ENCODE results near the gene AQP5. TPM values are rescaled to one million over a fixed set of nuclear protein-coding genes. Genes with fewer than 3 reads are reported as not detected.
A peak's percentile ranks its signal among the peaks of the same experiment; 100 is the strongest.

Gene AQP5
- total RNA-seq, 1 experiment from 2014 or later: not detected

DNA sequence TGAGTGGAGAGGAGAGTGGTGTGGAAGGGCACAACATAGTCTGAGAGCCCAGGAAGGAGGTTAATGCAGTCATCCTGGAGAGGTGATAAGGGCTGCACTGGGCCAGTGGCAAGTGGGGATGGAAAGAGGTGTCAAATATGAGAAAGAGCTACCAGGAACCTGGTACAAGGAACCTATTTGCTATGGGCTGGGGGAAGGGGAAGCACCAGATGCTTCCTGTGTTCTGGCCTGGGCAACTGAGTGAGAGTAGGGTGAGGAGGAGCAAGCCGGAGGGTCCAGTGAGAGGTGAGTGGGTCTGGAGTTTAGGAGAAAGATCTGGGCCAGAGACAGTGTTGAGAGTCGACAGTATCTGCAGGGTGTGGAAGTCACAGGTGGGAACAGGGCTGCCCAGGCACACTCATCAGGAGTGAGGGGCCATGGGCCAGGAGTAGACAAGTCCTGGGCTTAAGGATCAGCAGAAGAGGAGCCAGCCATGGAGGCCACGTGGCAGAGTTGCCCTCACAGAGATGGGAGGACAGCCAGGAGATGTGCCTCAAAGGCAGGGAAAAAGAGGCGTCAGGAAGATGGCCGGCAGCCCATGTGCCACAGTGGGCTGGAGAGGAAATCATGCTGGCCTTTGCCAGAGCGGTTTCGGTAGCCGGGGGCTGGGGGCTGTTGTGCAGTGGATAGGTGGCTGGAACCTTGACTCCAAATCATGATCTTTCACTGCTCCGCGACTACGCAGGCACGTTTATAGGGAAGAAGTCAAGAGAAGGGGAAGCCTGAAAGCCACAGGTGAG, 8.2 kb downstream of the AQP5 start:
- no peaks in the 10 kb centered on the region for H3K9me3 ChIP-seq (replicated peaks)
- DNase-seq (ENCODE audit: low read depth in 1 of 2, low spot score in 2 of 2): no peak
- peaks cover 20% of the 10 kb centered on the region; the same call in 1 of the 2 replicates for H3K27me3 ChIP-seq (replicated peaks)

DNA sequence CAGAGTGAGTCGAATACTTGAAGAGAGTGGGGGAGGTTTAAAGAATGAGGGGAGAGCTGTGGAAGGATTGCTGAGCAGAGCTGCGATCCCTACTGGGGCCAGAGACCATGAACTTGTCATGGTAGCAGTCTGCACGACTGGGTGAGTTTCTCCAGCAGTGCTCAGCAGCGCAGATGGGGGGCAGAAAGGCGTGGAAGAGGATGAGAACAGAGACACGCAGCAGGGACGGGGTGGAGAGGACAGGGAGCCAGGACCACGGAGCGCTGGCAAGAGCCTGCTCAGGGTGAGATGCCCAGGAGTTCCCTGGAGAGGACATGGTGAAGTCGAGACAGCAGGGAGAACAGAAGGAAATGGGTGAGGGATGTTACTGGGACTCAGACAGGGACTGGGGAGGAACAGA, 9.0 kb downstream of the AQP5 start:
- peaks cover 17% of the 10 kb centered on the region for H3K4me1 ChIP-seq (replicated peaks)
- no peak overlapping the region for H3K4me3 ChIP-seq
- H3K36me3 ChIP-seq: no peaks in the 10 kb centered on the region
- peaks cover 20% of the 10 kb centered on the region; the same call in 1 of the 2 replicates for H3K27me3 ChIP-seq (replicated peaks)
- H3K9me3 ChIP-seq (replicated peaks): no peaks in the 10 kb centered on the region
- DNase-seq (ENCODE audit: low read depth in 1 of 2, low spot score in 2 of 2): no peak
- H3K27ac ChIP-seq: no peak overlapping the region

More for the DNA sequence above, 8.2 kb downstream of the AQP5 start:
- Histone ChIP-seq H3K4me3 (no peak overlapping the region), H3K36me3 (no peaks in the 10 kb centered on the region), H3K4me1 (replicated peaks) (peaks cover 17% of the 10 kb centered on the region), H3K27ac (no peak overlapping the region)

DNA sequence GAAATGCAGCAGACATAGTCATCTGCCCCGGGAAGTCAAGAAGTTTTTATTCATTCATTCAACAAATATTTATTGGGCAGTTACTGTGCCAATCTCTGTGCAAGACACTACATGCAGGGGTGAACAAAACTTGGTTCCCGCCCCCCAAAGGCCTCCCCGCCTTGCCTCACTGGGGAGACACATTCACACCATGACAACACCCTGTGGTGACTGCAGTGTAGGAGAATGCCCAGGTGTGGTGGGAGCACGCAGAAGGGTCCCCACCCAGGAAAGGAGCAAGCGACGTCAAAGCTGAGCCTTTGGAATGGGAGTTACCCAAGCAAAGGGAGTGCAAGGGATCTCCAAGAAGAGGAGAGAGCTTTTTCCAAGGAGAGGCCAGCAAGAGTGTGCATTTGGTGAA, 9.5 kb downstream of the AQP5 start:
- Histone ChIP-seq H3K9me3 (replicated peaks) (no peaks in the 10 kb centered on the region), H3K27ac (no peak overlapping the region), H3K36me3 (no peaks in the 10 kb centered on the region), H3K4me1 (replicated peaks) (peaks cover 17% of the 10 kb centered on the region), H3K4me3 (no peak overlapping the region), H3K27me3 (replicated peaks) (peaks cover 20% of the 10 kb centered on the region; the same call in 1 of the 2 replicates)
- no peak for DNase-seq (ENCODE audit: low read depth in 1 of 2, low spot score in 2 of 2)

DNA sequence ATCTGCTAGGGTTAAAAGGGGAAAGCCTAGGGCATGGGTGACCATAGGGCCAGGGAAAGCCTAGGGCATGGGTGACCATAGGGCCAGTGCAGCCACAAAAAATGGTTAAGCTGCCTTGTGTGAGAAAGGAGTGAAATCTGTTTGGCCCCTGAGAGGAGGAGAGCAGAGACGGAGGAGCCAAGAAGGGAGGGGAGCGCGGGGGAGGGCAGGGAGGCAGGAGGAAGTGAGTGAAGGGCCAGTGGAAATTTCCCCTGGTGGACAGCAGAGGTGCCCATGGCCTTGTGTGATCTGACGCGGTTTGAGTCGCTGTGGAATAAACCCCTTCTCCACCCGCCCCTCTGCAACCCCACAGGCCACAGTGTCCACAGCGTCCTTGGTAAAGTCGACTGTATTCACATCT, 10.5 kb downstream of the AQP5 start:
- Histone ChIP-seq H3K36me3 (no peaks in the 10 kb centered on the region), H3K4me1 (replicated peaks) (peaks cover 12% of the 10 kb centered on the region), H3K9me3 (replicated peaks) (no peaks in the 10 kb centered on the region), H3K27ac (no peak overlapping the region), H3K4me3 (no peak overlapping the region), H3K27me3 (replicated peaks) (peaks cover 20% of the 10 kb centered on the region; the same call in 1 of the 2 replicates)
- no peak for DNase-seq (ENCODE audit: low read depth in 1 of 2, low spot score in 2 of 2)

GRCh38 chr12:49972641-49973360, 11.1 kb downstream of the AQP5 start, which contains the start of gene AQP6:
AQP6 (plus strand) TSS chr12:49972947; CDS start chr12:49973174, 227 bp downstream.
- Histone ChIP-seq H3K9me3 (replicated peaks) (no peaks in the 10 kb centered on the region), H3K4me3 (no peak within 1 kb of the TSS), H3K27me3 (replicated peaks) (peaks cover 20% of the 10 kb centered on the region; the same call in 1 of the 2 replicates), H3K4me1 (replicated peaks) (peaks cover 6% of the 10 kb centered on the region), H3K27ac (no peak within 1 kb of the TSS), H3K36me3 (no peaks in the 10 kb centered on the region)
- DNase-seq (ENCODE audit: low read depth in 1 of 2, low spot score in 2 of 2): no peak

DNA sequence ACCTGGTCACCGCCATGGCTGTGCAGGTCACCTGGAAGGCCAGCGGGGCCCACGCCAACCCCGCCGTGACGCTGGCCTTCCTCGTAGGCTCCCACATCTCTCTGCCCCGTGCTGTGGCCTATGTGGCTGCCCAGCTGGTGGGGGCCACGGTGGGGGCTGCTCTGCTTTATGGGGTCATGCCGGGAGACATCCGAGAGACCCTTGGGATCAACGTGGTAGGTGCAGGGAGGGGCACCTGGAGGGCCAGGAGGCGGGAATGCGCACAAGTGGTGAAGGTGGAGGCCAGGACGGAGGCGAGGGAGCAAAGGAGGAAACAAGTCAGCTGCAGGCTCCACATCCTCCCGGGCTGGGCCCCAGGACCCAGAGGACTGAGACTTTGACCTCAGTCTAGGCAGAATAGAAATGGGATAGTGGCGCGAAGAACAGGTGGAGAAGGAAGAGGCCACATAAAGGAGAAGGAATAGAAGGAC, 11.7 kb downstream of the AQP5 start:
- no peak for DNase-seq (ENCODE audit: low read depth in 1 of 2, low spot score in 2 of 2)
- no peaks in the 10 kb centered on the region for H3K36me3 ChIP-seq
- peaks cover 6% of the 10 kb centered on the region for H3K4me1 ChIP-seq (replicated peaks)
- H3K27ac ChIP-seq: no peak overlapping the region
- H3K4me3 ChIP-seq: no peak overlapping the region
- no peaks in the 10 kb centered on the region for H3K9me3 ChIP-seq (replicated peaks)
- peaks cover 20% of the 10 kb centered on the region; the same call in 1 of the 2 replicates for H3K27me3 ChIP-seq (replicated peaks)

DNA sequence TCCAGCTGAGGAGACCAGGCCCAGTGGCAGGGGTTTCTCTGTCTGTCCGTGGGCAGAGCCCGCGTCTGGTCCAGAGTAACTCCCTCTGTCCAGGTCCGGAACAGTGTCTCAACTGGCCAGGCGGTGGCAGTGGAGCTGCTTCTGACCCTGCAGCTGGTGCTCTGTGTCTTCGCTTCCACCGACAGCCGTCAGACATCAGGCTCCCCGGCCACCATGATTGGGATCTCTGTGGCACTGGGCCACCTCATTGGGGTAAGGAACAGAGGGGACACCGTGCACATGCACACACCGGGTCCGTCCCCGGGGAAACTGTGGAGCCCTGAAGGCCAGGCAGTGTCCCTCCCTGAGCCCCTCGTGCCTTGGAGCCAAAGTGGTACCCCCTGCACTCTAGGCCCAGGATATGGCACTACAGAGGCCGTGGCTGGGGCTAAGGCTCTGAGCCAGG, 12.6 kb downstream of the AQP5 start:
- Histone ChIP-seq H3K36me3 (no peaks in the 10 kb centered on the region), H3K4me1 (replicated peaks) (peaks cover 6% of the 10 kb centered on the region), H3K4me3 (no peak overlapping the region), H3K27me3 (replicated peaks) (peaks cover 20% of the 10 kb centered on the region; the same call in 1 of the 2 replicates), H3K9me3 (replicated peaks) (no peaks in the 10 kb centered on the region), H3K27ac (no peak overlapping the region)
- peak in 1 of 2 experiments; percentile 59 for DNase-seq (ENCODE audit: low read depth in 1 of 2, low spot score in 2 of 2)

GRCh38 chr12:49974677-49975317, 13.1 kb downstream of the AQP5 start:
- Histone ChIP-seq H3K27me3 (replicated peaks) (peaks cover 16% of the 10 kb centered on the region; the same call in 1 of the 2 replicates), H3K27ac (no peak overlapping the region), H3K36me3 (no peaks in the 10 kb centered on the region), H3K4me3 (no peak overlapping the region), H3K9me3 (replicated peaks) (no peaks in the 10 kb centered on the region), H3K4me1 (replicated peaks) (peaks cover 6% of the 10 kb centered on the region)
- DNase-seq (ENCODE audit: low read depth in 1 of 2, low spot score in 2 of 2): no peak

DNA sequence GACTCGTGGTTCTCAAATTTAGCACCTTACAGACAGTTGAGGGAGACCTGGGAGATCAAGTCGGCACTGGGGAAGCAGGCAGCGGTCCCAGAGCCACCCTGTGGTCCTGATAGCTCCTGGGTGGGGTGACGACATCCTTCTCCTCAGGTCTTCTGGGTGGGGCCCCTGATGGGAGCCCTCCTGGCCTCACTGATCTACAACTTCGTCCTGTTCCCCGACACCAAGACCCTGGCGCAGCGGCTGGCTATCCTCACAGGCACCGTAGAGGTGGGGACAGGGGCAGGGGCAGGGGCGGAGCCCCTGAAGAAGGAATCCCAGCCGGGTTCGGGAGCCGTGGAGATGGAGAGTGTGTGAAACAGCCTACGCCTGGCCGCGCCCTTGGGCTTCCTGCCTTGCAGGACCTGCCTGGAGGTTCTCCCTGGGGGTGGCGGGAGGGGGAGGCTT, 13.7 kb downstream of the AQP5 start:
- Histone ChIP-seq H3K4me1 (replicated peaks) (peaks cover 6% of the 10 kb centered on the region), H3K27ac (no peak overlapping the region), H3K36me3 (no peaks in the 10 kb centered on the region), H3K9me3 (replicated peaks) (no peaks in the 10 kb centered on the region), H3K4me3 (no peak overlapping the region), H3K27me3 (replicated peaks) (peaks cover 12% of the 10 kb centered on the region; the same call in 1 of the 2 replicates)
- DNase-seq (ENCODE audit: low read depth in 1 of 2, low spot score in 2 of 2): no peak

- Histone ChIP-seq H3K27me3 (replicated peaks) (0 out of 2 replicates have a peak, but pooled peaks cover 4% of the 10 kb centered on the region), H3K4me3 (no peak overlapping the region), H3K9me3 (replicated peaks) (no peaks in the 10 kb centered on the region), H3K27ac (no peak overlapping the region), H3K36me3 (no peaks in the 10 kb centered on the region), H3K4me1 (replicated peaks) (peaks cover 6% of the 10 kb centered on the region)
- no peak for DNase-seq (ENCODE audit: low read depth in 1 of 2, low spot score in 2 of 2)
Measured at GRCh38 chr12:49976557-49976956, 14.9 kb downstream of the AQP5 start.

GRCh38 chr12:49978125-49978524, 16.5 kb downstream of the AQP5 start:
- Histone ChIP-seq H3K27ac (no peak overlapping the region), H3K4me1 (replicated peaks) (peaks cover 6% of the 10 kb centered on the region), H3K36me3 (no peaks in the 10 kb centered on the region), H3K4me3 (no peak overlapping the region), H3K9me3 (replicated peaks) (no peaks in the 10 kb centered on the region), H3K27me3 (replicated peaks) (no peaks in the 10 kb centered on the region)
- DNase-seq (ENCODE audit: low read depth in 1 of 2, low spot score in 2 of 2): no peak

- Histone ChIP-seq H3K4me1 (replicated peaks) (peaks cover 11% of the 10 kb centered on the region), H3K27me3 (replicated peaks) (no peaks in the 10 kb centered on the region), H3K9me3 (replicated peaks) (no peaks in the 10 kb centered on the region), H3K36me3 (no peaks in the 10 kb centered on the region), H3K27ac (no peak overlapping the region), H3K4me3 (no peak overlapping the region)
- DNase-seq (ENCODE audit: low read depth in 1 of 2, low spot score in 2 of 2): no peak
Measured at GRCh38 chr12:49979016-49979586, 17.4 kb downstream of the AQP5 start.

DNA sequence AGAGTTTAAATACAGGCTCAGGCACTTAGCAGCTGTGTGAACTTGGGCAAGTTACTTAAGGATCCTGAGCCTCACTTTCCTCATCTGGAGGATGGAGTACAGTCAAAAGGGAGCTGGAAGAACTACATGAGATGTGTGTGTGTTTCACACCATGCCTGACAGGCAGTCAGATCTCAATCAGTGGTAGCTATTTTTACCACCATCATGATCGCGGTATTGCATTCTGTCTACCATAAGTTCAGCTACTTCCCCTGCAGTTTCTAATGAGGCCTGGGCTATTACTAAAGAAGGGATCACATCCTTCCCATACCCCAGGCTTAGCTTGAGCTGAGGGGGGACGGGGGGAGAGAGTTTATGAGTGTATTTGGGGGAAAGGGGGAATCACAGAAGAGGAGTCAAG, 18.1 kb downstream of the AQP5 start:
- DNase-seq (ENCODE audit: low read depth in 1 of 2, low spot score in 2 of 2): no peak
- peaks cover 12% of the 10 kb centered on the region for H3K4me1 ChIP-seq (replicated peaks)
- H3K36me3 ChIP-seq: peaks cover 6% of the 10 kb centered on the region
- no peaks in the 10 kb centered on the region for H3K9me3 ChIP-seq (replicated peaks)
- no peaks in the 10 kb centered on the region for H3K27me3 ChIP-seq (replicated peaks)
- no peak overlapping the region for H3K27ac ChIP-seq
- H3K4me3 ChIP-seq: no peak overlapping the region
